B cell (primary cell): Measurements from ENCODE around the gene TOMM34. TPM values are rescaled to one million over a fixed set of nuclear protein-coding genes. Genes with fewer than 3 reads are reported as not detected.
A peak's percentile ranks its signal among the peaks of the same experiment; 100 is the strongest.

Source experiments
- ATAC-seq: fragments of 200-7000 bp; cut with Tn5 transposase; one replicate; pipeline ENCODE4 v1.10.0; 2021; ENCODE audit warnings: low read depth, mild to moderate bottlenecking, moderate number of reproducible peaks, moderate library complexity
- CTCF ChIA-PET: fragments of 350-600 bp; sonication (Branson Sonifier 250); formaldehyde crosslinking; loops from one replicate; lab custom pipeline; 2021; ENCODE audit warnings: antibody characterized with exemption, inconsistent platforms; lab: Charles Lee
- POLR2A ChIA-PET: fragments of 350-600 bp; sonication (Branson Sonifier 250); formaldehyde crosslinking; loops from one replicate; lab custom pipeline; 2021; ENCODE audit warnings: antibody characterized with exemption; lab: Charles Lee
- DNase-seq: peaks from one replicate; pipeline ENCODE4 v3.0.0; 2013
- H2AFZ ChIP-seq: 2 replicates; pipeline ENCODE4 v1.6.1; 2012; ENCODE audit warnings: mild to moderate bottlenecking, low read depth, low read length; ENCODE audit not compliant: insufficient read depth, poor library complexity, severe bottlenecking
- H3K27ac ChIP-seq, 2 donors: 1 replicate in 1 of 2; 2 replicates in 1 of 2; pipeline ENCODE4 v1.5.1; 2012 to 2013; ENCODE audit warnings: low read length in 2 of 2, mild to moderate bottlenecking in 2 of 2, moderate library complexity in 1 of 2
- H3K27me3 ChIP-seq, 4 experiments: fragments of 200-600 bp in 1 of 4; sonication (generic) in 1 of 4; replicated peaks in 1 of 4; 1 replicate in 2 of 4; 2 replicates in 2 of 4; pipeline versions ENCODE4 v1.6.1 to v1.7.0; 2013 to 2016; ENCODE audit warnings: low read length in 3 of 4, mild to moderate bottlenecking in 2 of 4, mixed read lengths in 1 of 4, moderate library complexity in 1 of 4; ENCODE audit not compliant: insufficient read depth in 4 of 4, control insufficient read depth in 3 of 4; ENCODE audit errors: control extremely low read depth in 1 of 4
- H3K36me3 ChIP-seq, 2 experiments: replicated peaks in 1 of 2; 1 replicate in 1 of 2; 2 replicates in 1 of 2; pipeline versions ENCODE4 v1.6.1 to v1.7.1; 2013; ENCODE audit warnings: low read length in 1 of 2; ENCODE audit not compliant: insufficient read depth in 2 of 2, control insufficient read depth in 1 of 2; ENCODE audit errors: control extremely low read depth in 1 of 2, extremely low read depth in 1 of 2
- H3K4me1 ChIP-seq, 2 donors: fragments of 200-600 bp in 1 of 2; sonication (generic) in 1 of 2; 1 replicate in 1 of 2; 2 replicates in 1 of 2; pipeline versions ENCODE4 v1.5.1 to v1.6.1; 2013 to 2017; ENCODE audit warnings: low read length in 2 of 2; ENCODE audit not compliant: control insufficient read depth in 2 of 2, insufficient read depth in 2 of 2
- H3K4me2 ChIP-seq: replicated peaks from 2 replicates; pipeline ENCODE3; 2012; ENCODE audit warnings: mild to moderate bottlenecking, low read depth, low read length; ENCODE audit not compliant: poor library complexity, severe bottlenecking
- H3K4me3 ChIP-seq, 5 experiments: fragments of 200-600 bp in 1 of 5; sonication (generic) in 1 of 5; 1 replicate in 3 of 5; 2 replicates in 2 of 5; pipeline versions ENCODE4 v1.5.1 to v1.7.0; 2011 to 2016; ENCODE audit warnings: low read length in 4 of 5, mild to moderate bottlenecking in 4 of 5, low read depth in 2 of 5, control low read depth in 1 of 5, moderate library complexity in 1 of 5; ENCODE audit not compliant: insufficient read depth in 1 of 5; ENCODE audit errors: control extremely low read depth in 1 of 5, extremely low read depth in 1 of 5
- H3K79me2 ChIP-seq: fragments of 200-600 bp; sonication (generic); one replicate; pipeline ENCODE4 v1.6.0; 2016; ENCODE audit warnings: low read length; ENCODE audit not compliant: control insufficient read depth, insufficient read depth
- H3K9ac ChIP-seq: fragments of 200-600 bp; sonication (generic); 2 replicates; pipeline ENCODE4 v1.6.1; 2017; ENCODE audit warnings: mild to moderate bottlenecking, low read length, moderate library complexity
- H3K9me3 ChIP-seq, 3 donors: one replicate each; pipeline versions ENCODE4 v1.6.1 to v1.7.1; 2013; ENCODE audit warnings: low read length in 2 of 3; ENCODE audit not compliant: control insufficient read depth in 2 of 3, insufficient read depth in 1 of 3; ENCODE audit errors: control extremely low read depth in 1 of 3
- H4K20me1 ChIP-seq: 2 replicates; pipeline ENCODE4 v1.6.0; 2012; ENCODE audit warnings: mild to moderate bottlenecking, low read length; ENCODE audit not compliant: insufficient read depth, control insufficient read depth, poor library complexity, severe bottlenecking
- H3K27ac Mint-ChIP-seq: one replicate; pipeline ENCODE4 v1.8.0; 2021; ENCODE audit warnings: mixed read lengths
- H3K27me3 Mint-ChIP-seq: one replicate; pipeline ENCODE4 v1.8.0; 2021; ENCODE audit warnings: mixed read lengths
- H3K4me1 Mint-ChIP-seq: one replicate; pipeline ENCODE4 v1.8.0; 2021; ENCODE audit warnings: mixed read lengths
- H3K4me3 Mint-ChIP-seq: one replicate; pipeline ENCODE4 v1.8.0; 2021; ENCODE audit warnings: mixed read lengths
- H3K9me3 Mint-ChIP-seq: one replicate; pipeline ENCODE4 v1.8.0; 2022; ENCODE audit warnings: mixed read lengths; ENCODE audit not compliant: insufficient read depth
- EZH2 ChIP-seq: IDR thresholded peaks from 2 replicates; pipeline ENCODE4 v1.6.1; 2012; ENCODE audit warnings: borderline replicate concordance, low read depth, mild to moderate bottlenecking, moderate library complexity, low read length; ENCODE audit not compliant: insufficient read depth, poor library complexity, severe bottlenecking
- WGBS: methylation state at CpG from one replicate; pipeline ENCODE4 v1.1.5; 2013; ENCODE audit warnings: missing lambda C conversion rate; ENCODE audit not compliant: insufficient coverage; 5-methylcytosine and 5-hydroxymethylcytosine counted together
- intact Hi-C: fragments of 100-400 bp; cut with micrococcal nuclease; formaldehyde crosslinking; loops from one replicate; pipeline ENCODE4 v1.10.0; 2022
- polyA plus RNA-seq: library from polyadenylated mRNA; depleted of rRNA; stranded (reverse); fragments of >200 nt; gene quantifications from 2 replicates; pipeline ENCODE4 v1.2.3, GENCODE V29; 2012
- total RNA-seq, 2 donors: library from RNA; stranded (reverse); fragments of 120-200 nt in 1 of 2; gene quantifications; 1 replicate in 1 of 2; 2 replicates in 1 of 2; pipeline versions ENCODE4 v1.2.3 to v1.2.4, GENCODE V29; 2013 to 2022
- TF ChIP-seq, protein P1 (sequence below): fragments of 200-600 bp; IDR thresholded peaks from one replicate; pipeline ENCODE4 v1.8.0; 2022; ENCODE audit warnings: antibody characterized with exemption, mild to moderate bottlenecking

TOMM34 gene
- total and polyA plus RNA-seq, 2 donors (not counting 1 experiment from before 2014, with no cell fraction given), result 19.1 to 21.8 TPM

DNA sequence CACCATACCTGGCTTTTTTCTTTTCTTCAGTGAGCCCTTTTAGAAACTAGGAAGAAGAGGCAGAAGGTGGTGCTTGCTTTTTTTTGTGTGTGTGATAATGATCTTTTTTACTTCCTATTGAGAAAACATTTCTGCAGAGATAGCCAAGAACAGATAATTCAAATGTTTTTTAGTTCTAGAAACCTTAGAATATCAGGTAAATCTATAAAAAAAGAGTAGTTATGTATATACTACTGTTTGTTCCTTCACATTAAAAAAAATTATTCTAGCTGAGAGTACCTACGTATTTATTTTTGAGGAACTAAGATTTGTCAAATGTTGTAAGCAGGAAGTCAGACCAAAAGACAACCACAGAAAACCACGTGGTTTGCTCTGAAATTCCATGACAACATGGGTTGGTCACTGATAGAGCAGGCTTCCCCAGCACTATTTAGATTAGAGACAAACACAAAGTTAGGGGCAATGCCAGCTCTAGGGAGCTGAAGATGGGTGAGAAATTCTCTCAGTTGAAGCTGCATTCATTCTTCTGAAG, 19.0 kb upstream of the TOMM34 start:
- Histone ChIP-seq H3K4me3 (peak overlapping the region; percentile 4 to 54 (median 32)), H3K9ac (peak overlapping the region; percentile 56), H3K27ac (peak overlapping the region; percentile 97 to 98), H3K4me2 (peak overlapping the region; percentile 68), H3K36me3 (peaks cover 8 to 77% of the 10 kb centered on the region in 2 experiments), H3K79me2 (peaks cover 83% of the 10 kb centered on the region), H3K4me1 (peaks cover 34 to 43% of the 10 kb centered on the region in 2 donors), H2AFZ (peak overlapping the region; percentile 57), H3K27me3 (no peaks in the 10 kb centered on the region), H4K20me1 (no peaks in the 10 kb centered on the region), H3K9me3 (no peaks in the 10 kb centered on the region)
- no CpG with 5 or more reads among the region's 2 CpGs for WGBS
- no peaks in the 10 kb centered on the region for H3K9me3 Mint-ChIP-seq
- H3K27me3 Mint-ChIP-seq, result no peaks in the 10 kb centered on the region
- ATAC-seq (peak; percentile 91), DNase-seq (peak; percentile 93)
- intact Hi-C loops, result loop anchor here (1.0 to 2.0 kb wide), 3 partner anchors 12 to 1140 kb away; partner anchors contain the start of genes CD40 and TOMM34
- TF ChIP-seq EZH2, result no peak
- TF ChIP-seq, protein P1, sequence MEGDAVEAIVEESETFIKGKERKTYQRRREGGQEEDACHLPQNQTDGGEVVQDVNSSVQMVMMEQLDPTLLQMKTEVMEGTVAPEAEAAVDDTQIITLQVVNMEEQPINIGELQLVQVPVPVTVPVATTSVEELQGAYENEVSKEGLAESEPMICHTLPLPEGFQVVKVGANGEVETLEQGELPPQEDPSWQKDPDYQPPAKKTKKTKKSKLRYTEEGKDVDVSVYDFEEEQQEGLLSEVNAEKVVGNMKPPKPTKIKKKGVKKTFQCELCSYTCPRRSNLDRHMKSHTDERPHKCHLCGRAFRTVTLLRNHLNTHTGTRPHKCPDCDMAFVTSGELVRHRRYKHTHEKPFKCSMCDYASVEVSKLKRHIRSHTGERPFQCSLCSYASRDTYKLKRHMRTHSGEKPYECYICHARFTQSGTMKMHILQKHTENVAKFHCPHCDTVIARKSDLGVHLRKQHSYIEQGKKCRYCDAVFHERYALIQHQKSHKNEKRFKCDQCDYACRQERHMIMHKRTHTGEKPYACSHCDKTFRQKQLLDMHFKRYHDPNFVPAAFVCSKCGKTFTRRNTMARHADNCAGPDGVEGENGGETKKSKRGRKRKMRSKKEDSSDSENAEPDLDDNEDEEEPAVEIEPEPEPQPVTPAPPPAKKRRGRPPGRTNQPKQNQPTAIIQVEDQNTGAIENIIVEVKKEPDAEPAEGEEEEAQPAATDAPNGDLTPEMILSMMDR, result no peak
- peak overlapping the region; percentile 95 for H3K27ac Mint-ChIP-seq
- H3K4me3 Mint-ChIP-seq, result peak overlapping the region; percentile 68
- ChIA-PET CTCF (interaction anchor here (0.9 to 3.3 kb wide), 9 partner anchors 10 to 117 kb away, joined by 3 to 32 read pairs (median 5); partner anchors contain the start of genes STK4, TOMM34 and YWHAB), POLR2A (interaction anchor here (0.6 to 3.1 kb wide), 6 partner anchors 8 to 1531 kb away, joined by 3 to 43 read pairs (median 7); partner anchors contain the start of genes STK4 and TOMM34)
- peaks cover 65% of the 10 kb centered on the region for H3K4me1 Mint-ChIP-seq

DNA sequence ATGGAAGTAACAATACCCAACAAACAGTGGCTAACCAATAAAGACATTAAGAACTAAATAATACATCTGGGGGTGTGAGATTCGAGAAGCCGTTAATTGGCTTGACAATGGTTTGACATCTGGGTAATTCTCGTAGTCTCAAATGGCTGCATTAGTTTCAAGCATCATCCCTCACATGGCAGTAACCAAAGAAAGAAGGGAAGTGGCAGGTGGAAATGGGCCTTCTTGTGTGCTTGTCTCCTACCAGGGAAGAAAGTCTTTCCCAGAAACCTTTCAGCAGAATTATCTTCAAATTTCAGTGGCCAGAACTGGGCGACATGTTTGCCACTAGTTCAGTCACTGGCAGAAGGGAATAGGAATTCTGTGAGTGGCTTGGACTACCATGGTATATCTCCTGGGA, 16.5 kb upstream of the TOMM34 start:
- ChIA-PET POLR2A (interaction anchor here (0.7 to 3.1 kb wide), 2 partner anchors 10 to 14 kb away, joined by 4 to 43 read pairs; partner anchors contain the start of gene STK4), CTCF (interaction anchor here (1.2 to 3.3 kb wide), 3 partner anchors 10 to 35 kb away, joined by 3 to 32 read pairs (median 12); partner anchors contain the start of genes STK4 and TOMM34)
- TF ChIP-seq EZH2, result no peak
- TF ChIP-seq, protein P1, result no peak
- Histone ChIP-seq H3K4me2 (no peak overlapping the region), H3K4me1 (peaks cover 33 to 40% of the 10 kb centered on the region in 2 donors), H3K36me3 (peaks cover 17 to 78% of the 10 kb centered on the region in 2 experiments), H3K27ac (peak overlapping the region in 1 of 2 donors; percentile 98), H4K20me1 (no peaks in the 10 kb centered on the region), H3K4me3 (no peak overlapping the region), H3K9me3 (no peaks in the 10 kb centered on the region), H3K9ac (no peak overlapping the region), H2AFZ (no peak overlapping the region), H3K27me3 (no peaks in the 10 kb centered on the region), H3K79me2 (peaks cover 83% of the 10 kb centered on the region)
- Mint-ChIP-seq H3K9me3 (no peaks in the 10 kb centered on the region), H3K4me1 (peaks cover 68% of the 10 kb centered on the region), H3K27ac (peak overlapping the region; percentile 46), H3K4me3 (no peak overlapping the region), H3K27me3 (no peaks in the 10 kb centered on the region)
- intact Hi-C loops, result no loop called here
- ATAC-seq (no peak), DNase-seq (no peak)
- WGBS, result no CpG with 5 or more reads among the region's 4 CpGs
